Endodermal cell (in vitro differentiated cells): Measurements from ENCODE around the gene CYP4F2. TPM values are rescaled to one million over a fixed set of nuclear protein-coding genes. Genes with fewer than 3 reads are reported as not detected.

Experiments
- DNase-seq: peaks from one replicate; pipeline ENCODE4 v3.0.0-alpha.2; 2017
- H3K27ac ChIP-seq: 2 replicates; pipeline ENCODE4 v1.5.1; 2013; ENCODE audit warnings: mild to moderate bottlenecking, low read depth, low read length, moderate library complexity
- H3K27me3 ChIP-seq: 2 replicates; pipeline ENCODE4 v1.6.1; 2013; ENCODE audit warnings: mild to moderate bottlenecking, low read length, moderate library complexity; ENCODE audit not compliant: insufficient read depth, control insufficient read depth, poor library complexity, severe bottlenecking
- H3K36me3 ChIP-seq: 2 replicates; pipeline ENCODE4 v1.7.0; 2013; ENCODE audit warnings: mild to moderate bottlenecking, low read length, moderate library complexity; ENCODE audit not compliant: control insufficient read depth, insufficient read depth
- H3K4me1 ChIP-seq: one replicate; pipeline ENCODE4 v1.7.0; 2013; ENCODE audit warnings: low read length; ENCODE audit not compliant: control insufficient read depth, insufficient read depth
- H3K4me3 ChIP-seq: 2 replicates; pipeline ENCODE4 v1.5.1; 2013; ENCODE audit warnings: mild to moderate bottlenecking, low read length, moderate library complexity
- H3K9ac ChIP-seq: 2 replicates; pipeline ENCODE4 v1.6.1; 2013; ENCODE audit warnings: mild to moderate bottlenecking, low read length, moderate library complexity; ENCODE audit not compliant: poor library complexity, severe bottlenecking; ENCODE audit errors: extremely low read depth
- H3K9me3 ChIP-seq: 2 replicates; pipeline ENCODE4 v1.6.1; 2013; ENCODE audit warnings: mild to moderate bottlenecking, low read length, moderate library complexity; ENCODE audit not compliant: control insufficient read depth
- H3K27ac Mint-ChIP-seq: 2 replicates; pipeline ENCODE4 v1.8.0; 2020; ENCODE audit warnings: mixed read lengths
- H3K27me3 Mint-ChIP-seq: 2 replicates; pipeline ENCODE4 v1.8.0; 2021; ENCODE audit warnings: mild to moderate bottlenecking, mixed read lengths; ENCODE audit not compliant: insufficient read depth
- H3K36me3 Mint-ChIP-seq: 2 replicates; pipeline ENCODE4 v1.8.0; 2020; ENCODE audit warnings: low read depth, mixed read lengths
- H3K4me1 Mint-ChIP-seq: 2 replicates; pipeline ENCODE4 v1.8.0; 2020; ENCODE audit warnings: mixed read lengths
- H3K4me3 Mint-ChIP-seq: 2 replicates; pipeline ENCODE4 v1.8.0; 2020; ENCODE audit warnings: mild to moderate bottlenecking, moderate library complexity, mixed read lengths
- H3K9me3 Mint-ChIP-seq: 2 replicates; pipeline ENCODE4 v1.8.0; 2020; ENCODE audit warnings: mild to moderate bottlenecking, mixed read lengths
- WGBS, 2 experiments: methylation state at CpG; one replicate each; pipeline versions ENCODE4 v1.1.5 to v1.1.7; 2013; ENCODE audit warnings: missing lambda C conversion rate in 2 of 2, mixed read lengths in 1 of 2; ENCODE audit not compliant: insufficient coverage in 1 of 2, insufficient read length in 1 of 2; 5-methylcytosine and 5-hydroxymethylcytosine counted together
- total RNA-seq, 2 donors: library from RNA; stranded (reverse); fragmentation: NEBNext Ultra II Directional in 1 of 2; extraction: Animal tissue kit (Norgen Biotek cat#: 25700) in 1 of 2; gene quantifications; 2 replicates in 1 of 2; 3 replicates in 1 of 2; pipeline ENCODE4 v1.2.1, GENCODE V29; 2021
- TF ChIP-seq, protein P1 (sequence below): fragments of 200-600 bp; sonication (generic); conservative IDR thresholded peaks from 2 replicates; pipeline ENCODE4 v1.5.0; 2021; ENCODE audit warnings: antibody characterized with exemption, mild to moderate bottlenecking

Gene CYP4F2
- total RNA-seq, 2 donors from 2014 or later, result not detected

DNA sequence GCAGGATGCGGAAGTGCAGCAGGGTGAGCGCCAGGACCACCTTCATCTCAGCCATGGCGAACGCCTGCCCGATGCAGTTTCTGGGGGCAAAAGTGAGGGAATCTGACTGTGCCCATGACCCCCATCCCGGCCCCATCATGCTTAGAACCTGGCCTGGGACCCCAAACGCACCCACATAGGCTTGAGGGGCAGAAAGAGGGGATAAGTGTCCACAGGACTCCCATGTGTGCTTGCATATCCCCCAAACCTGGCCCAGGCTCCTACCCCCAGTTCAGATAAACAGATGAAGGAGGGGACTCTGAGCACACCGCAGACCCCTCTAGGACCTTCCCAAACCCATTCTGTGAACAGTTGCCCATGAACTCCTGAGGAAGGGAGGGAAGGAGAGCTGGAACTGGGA is 16.0 kb upstream of the CYP4F2 start:
- no peaks in the 10 kb centered on the region for H3K4me1 ChIP-seq
- H3K9me3 Mint-ChIP-seq, result peaks cover 82% of the 10 kb centered on the region
- 76 to 77% methylated on average over 5 to 8 of the region's 8 CpGs for WGBS, 2 experiments

DNA sequence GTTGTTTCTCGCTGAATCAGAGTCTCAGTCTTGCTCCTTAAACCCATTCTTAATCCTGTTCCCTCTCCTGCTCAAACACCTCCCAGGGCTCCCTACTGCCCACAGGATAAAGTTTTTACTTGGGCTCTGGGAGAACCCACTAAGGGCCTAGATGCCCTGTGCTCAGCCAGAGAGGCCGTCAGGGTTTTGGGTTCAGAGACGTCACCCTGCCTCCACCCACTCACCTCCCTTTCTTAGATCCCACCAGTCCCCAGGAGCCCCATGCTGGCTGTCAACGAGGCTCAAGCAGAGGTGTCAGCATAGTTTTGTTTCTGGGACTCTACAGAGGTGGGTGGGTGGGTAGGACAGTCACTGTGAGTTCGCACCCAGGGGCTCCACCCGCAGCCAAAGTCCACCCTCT is 15.5 kb upstream of the CYP4F2 start:
- peaks cover 1% of the 10 kb centered on the region for H3K36me3 Mint-ChIP-seq
- Histone ChIP-seq H3K9me3 (peaks cover 59% of the 10 kb centered on the region), H3K27ac (no peak overlapping the region), H3K9ac (no peak overlapping the region), H3K4me3 (no peak overlapping the region), H3K4me1 (no peaks in the 10 kb centered on the region), H3K36me3 (no peaks in the 10 kb centered on the region), H3K27me3 (no peaks in the 10 kb centered on the region)
- no peaks in the 10 kb centered on the region for H3K4me1 Mint-ChIP-seq
- H3K4me3 Mint-ChIP-seq, result no peak overlapping the region
- H3K27me3 Mint-ChIP-seq, result no peaks in the 10 kb centered on the region
- TF ChIP-seq, protein P1, sequence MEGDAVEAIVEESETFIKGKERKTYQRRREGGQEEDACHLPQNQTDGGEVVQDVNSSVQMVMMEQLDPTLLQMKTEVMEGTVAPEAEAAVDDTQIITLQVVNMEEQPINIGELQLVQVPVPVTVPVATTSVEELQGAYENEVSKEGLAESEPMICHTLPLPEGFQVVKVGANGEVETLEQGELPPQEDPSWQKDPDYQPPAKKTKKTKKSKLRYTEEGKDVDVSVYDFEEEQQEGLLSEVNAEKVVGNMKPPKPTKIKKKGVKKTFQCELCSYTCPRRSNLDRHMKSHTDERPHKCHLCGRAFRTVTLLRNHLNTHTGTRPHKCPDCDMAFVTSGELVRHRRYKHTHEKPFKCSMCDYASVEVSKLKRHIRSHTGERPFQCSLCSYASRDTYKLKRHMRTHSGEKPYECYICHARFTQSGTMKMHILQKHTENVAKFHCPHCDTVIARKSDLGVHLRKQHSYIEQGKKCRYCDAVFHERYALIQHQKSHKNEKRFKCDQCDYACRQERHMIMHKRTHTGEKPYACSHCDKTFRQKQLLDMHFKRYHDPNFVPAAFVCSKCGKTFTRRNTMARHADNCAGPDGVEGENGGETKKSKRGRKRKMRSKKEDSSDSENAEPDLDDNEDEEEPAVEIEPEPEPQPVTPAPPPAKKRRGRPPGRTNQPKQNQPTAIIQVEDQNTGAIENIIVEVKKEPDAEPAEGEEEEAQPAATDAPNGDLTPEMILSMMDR, result no peak
- 80 to 82% methylated on average over 1 to 6 of the region's 6 CpGs for WGBS, 2 experiments
- DNase-seq, result no peak
- no peak overlapping the region for H3K27ac Mint-ChIP-seq
- peaks cover 78% of the 10 kb centered on the region for H3K9me3 Mint-ChIP-seq

More for the DNA sequence above, 16.0 kb upstream of the CYP4F2 start:
- no peak overlapping the region for H3K4me3 ChIP-seq
- Mint-ChIP-seq H3K36me3 (peaks cover 1% of the 10 kb centered on the region), H3K27ac (no peak overlapping the region), H3K27me3 (no peaks in the 10 kb centered on the region), H3K4me3 (no peak overlapping the region), H3K4me1 (no peaks in the 10 kb centered on the region)
- no peaks in the 10 kb centered on the region for H3K27me3 ChIP-seq
- TF ChIP-seq, protein P1, result no peak
- H3K9me3 ChIP-seq, result peaks cover 59% of the 10 kb centered on the region
- no peak for DNase-seq
- H3K9ac ChIP-seq, result no peak overlapping the region
- no peaks in the 10 kb centered on the region for H3K36me3 ChIP-seq
- no peak overlapping the region for H3K27ac ChIP-seq

DNA sequence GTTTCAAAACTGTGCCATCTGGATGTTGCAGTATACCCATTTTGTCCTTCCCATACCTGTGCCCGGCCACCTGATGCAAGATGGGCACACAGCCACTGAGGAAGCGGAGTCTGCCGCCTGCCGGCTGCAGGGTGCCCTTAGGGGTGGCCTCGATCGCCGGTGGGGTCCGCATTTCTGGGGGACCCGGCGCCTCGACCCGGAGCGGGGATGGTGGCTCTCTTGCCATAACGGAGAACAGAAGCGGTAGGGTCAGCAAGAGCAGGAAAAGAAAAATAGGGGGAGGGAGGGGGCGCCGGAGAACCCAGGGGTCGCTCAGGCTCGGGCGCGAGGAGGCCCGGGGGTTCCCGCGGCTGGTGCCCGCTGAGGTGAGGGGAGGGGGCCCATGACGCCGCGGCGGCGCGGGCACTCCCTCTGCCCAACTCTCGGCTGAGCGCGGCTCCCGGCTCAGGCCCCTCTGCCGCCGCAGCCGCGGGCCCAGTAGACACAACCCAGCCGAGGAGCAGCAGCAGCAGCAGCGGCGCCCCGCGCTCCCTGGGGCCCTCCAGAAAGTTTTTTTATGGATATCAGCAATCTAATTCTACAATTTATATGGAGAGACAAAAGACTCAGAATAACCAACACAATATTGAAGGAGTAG is 13.8 kb upstream of the CYP4F2 start:
- WGBS, 2 experiments, result 87 to 92% methylated on average over 10 to 44 of the region's 44 CpGs
- peaks cover 59% of the 10 kb centered on the region for H3K9me3 ChIP-seq
- H3K36me3 ChIP-seq, result no peaks in the 10 kb centered on the region
- DNase-seq, result no peak
- Mint-ChIP-seq H3K27me3 (no peaks in the 10 kb centered on the region), H3K36me3 (peaks cover 1% of the 10 kb centered on the region), H3K9me3 (peaks cover 75% of the 10 kb centered on the region), H3K27ac (no peak overlapping the region), H3K4me3 (no peak overlapping the region), H3K4me1 (no peaks in the 10 kb centered on the region)
- H3K4me3 ChIP-seq, result no peak overlapping the region
- no peaks in the 10 kb centered on the region for H3K27me3 ChIP-seq
- H3K4me1 ChIP-seq, result no peaks in the 10 kb centered on the region
- H3K27ac ChIP-seq, result no peak overlapping the region
- TF ChIP-seq, protein P1, result no peak
- H3K9ac ChIP-seq, result no peak overlapping the region
